ENCODE data around the gene MPHOSPH9.

Gene MPHOSPH9, protein sequence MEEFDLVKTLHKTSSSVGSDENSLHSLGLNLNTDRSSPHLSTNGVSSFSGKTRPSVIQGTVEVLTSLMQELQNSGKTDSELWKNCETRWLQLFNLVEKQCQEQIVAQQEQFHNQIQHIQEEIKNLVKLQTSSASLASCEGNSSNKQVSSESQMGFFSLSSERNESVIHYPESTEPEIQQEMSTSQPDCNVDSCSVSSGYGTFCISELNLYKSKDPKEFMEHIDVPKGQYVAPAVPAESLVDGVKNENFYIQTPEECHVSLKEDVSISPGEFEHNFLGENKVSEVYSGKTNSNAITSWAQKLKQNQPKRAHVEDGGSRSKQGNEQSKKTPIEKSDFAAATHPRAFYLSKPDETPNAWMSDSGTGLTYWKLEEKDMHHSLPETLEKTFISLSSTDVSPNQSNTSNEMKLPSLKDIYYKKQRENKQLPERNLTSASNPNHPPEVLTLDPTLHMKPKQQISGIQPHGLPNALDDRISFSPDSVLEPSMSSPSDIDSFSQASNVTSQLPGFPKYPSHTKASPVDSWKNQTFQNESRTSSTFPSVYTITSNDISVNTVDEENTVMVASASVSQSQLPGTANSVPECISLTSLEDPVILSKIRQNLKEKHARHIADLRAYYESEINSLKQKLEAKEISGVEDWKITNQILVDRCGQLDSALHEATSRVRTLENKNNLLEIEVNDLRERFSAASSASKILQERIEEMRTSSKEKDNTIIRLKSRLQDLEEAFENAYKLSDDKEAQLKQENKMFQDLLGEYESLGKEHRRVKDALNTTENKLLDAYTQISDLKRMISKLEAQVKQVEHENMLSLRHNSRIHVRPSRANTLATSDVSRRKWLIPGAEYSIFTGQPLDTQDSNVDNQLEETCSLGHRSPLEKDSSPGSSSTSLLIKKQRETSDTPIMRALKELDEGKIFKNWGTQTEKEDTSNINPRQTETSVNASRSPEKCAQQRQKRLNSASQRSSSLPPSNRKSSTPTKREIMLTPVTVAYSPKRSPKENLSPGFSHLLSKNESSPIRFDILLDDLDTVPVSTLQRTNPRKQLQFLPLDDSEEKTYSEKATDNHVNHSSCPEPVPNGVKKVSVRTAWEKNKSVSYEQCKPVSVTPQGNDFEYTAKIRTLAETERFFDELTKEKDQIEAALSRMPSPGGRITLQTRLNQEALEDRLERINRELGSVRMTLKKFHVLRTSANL
- 68.8 to 69.2 reads per million in 2 experiments for total RNA-seq

DNA sequence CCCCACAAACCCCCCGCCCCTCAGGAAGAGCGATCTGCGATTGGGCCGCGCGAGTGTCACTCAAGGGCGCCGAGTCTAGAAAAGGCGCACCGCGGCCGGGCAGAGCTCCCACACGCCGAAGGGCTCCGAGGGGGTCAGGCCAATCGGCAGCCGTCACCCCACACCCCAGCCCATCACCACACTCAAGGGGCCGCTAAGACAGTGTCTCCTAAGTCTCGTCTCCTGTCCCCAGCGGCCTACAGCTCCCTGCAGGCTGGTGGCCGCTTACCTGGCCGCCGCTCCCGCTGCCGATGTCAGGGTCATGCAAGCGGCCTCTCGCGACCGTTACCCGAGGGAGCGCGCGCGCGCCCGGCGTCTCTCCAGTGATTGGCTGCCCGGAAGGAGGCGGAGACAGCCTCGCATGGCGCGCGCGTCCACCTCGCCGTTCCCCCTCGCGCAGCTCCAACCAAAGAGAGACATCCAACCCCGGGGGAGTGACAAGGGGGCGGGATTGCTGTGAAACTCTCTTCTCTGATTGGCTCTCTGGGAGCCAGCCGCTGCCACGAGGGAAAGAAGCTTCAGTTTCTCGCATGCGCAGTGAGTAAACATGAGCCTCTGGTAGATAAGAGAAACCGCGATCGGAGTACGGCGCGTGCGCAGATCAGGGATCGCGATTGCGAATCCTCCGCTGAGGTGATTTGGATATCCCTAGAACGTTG lies at the start of gene MPHOSPH9, which contains the start of gene MTRFR:
MPHOSPH9 (minus strand) TSS at position 335 of the 698 bp plus-strand sequence. CDS start 2,777 bp downstream, outside the sequence.
MTRFR (plus strand) TSS at position 630 of the 698 bp plus-strand sequence. CDS start 20,239 bp downstream, outside the sequence.
- peak; percentile 98 for DNase-seq (ENCODE audit: low read depth)

DNA sequence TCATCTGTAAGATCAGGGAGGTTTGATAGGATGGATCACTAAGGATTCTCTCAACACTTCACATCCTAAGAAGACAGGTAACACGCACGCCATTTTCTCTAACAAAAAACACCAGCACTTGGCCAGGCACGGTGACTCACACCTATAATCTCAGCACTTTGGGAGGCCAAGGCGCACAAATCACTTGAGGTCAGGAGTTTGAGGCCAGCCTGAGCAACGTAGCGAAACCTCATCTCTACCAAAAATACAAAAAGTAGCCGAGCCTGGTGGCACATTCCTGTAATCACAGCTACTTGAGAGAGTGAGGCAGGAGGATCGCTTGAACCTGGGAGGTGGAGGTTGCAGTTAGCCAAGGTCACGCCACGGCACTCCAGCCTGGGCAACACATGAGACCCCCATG lies 49.2 kb upstream of the MPHOSPH9 start:
- no peak for DNase-seq (ENCODE audit: low read depth)

DNA sequence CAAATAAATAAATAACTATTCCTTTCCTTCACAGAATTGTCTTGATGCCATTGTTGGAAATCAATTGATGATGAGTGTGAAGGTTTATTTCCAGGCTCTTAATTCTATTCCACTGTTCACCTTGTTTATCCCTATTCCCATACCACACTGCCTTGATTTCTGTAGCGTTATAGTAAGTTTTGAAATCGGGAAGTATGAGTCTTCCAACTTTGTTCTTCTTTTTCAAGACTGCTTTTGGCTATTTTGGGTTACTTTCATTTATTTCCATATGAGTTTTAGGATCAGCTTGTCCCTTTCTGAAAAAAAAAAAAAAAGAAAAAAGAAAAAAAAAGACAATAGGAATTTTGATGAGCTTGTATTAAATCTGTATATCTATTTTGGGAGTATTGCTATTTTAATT lies 48.0 kb upstream of the MPHOSPH9 start:
- no peak for DNase-seq (ENCODE audit: low read depth)

DNA sequence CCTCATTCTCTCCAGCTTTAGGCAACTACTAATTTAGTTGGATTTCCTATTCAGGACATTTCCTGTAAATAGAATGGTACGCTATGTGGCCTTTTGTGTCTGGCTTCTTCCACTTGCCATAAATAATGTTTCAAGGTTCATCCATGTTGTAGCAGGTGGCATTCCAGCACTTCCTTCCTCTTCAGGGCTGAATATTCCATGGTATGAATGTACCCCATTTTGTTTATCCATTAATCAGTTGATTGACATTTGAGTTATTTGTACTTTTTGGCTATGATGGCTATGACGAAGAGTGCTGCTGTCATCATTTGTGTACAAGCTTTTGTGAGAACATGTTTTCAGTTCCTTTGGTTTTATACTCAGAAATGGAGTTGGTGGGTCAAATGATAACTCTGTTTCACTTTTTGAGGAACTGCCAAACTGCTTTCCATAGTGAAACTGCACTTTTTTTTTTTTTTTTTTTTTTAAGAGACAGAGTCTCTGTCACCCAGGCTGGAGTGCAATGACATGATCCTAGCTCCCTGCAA lies 45.2 kb upstream of the MPHOSPH9 start:
- no peak for DNase-seq (ENCODE audit: low read depth)

DNA sequence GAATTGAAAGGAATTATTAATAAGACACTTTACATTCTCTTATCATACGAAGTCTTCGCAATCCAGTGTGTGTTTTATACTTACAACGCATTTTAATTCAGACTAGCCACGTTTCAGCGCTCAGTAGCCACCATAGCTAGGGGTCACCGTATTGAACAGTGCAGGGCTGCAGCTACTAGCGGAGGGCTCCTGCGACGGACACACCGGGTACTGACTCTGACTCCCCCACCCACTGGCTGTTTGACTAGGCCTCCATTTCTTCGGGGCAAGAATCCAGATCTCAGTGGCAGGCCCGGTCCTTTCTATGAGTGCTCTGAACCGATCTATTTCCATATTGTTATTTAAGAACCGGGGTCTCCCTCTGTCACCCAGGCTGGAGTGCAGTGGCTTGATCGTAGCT lies 40.2 kb upstream of the MPHOSPH9 start:
- no peak for DNase-seq (ENCODE audit: low read depth)

DNA sequence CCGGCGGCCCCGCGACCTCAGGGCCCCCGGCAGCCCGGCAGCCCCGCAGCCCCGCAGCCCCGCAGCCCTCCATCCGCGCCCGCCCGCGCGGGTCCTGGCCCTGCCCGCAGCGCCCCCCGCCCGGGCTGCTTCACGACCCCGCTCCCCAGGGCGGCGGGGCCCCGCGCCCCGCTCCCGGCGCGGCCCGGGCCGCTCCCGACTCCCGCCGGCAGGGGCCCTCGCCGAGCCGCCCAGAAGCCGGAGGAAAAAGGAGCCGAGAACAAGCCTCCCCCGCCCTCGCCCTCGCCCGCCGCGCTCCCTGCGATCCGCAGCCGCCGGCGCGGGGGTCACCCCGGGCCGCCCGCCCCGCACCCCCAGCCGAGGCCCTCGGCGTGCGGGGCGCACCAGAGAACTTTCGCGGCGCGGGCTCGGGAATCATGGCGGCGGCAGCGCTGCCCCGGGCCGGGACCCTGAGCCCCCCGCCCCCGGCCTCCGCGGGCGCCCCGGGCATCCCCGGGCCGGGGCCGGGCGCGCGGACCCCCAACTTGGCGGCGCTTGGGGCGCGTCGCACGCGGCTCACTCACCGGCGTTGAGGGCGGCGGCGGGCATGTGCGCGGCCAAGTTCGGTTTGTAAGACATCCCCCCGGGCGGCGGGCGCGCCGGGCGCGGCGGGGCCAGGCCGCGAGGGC lies 38.2 kb upstream of the MPHOSPH9 start:
- peak; percentile 65 for DNase-seq (ENCODE audit: low read depth)

DNA sequence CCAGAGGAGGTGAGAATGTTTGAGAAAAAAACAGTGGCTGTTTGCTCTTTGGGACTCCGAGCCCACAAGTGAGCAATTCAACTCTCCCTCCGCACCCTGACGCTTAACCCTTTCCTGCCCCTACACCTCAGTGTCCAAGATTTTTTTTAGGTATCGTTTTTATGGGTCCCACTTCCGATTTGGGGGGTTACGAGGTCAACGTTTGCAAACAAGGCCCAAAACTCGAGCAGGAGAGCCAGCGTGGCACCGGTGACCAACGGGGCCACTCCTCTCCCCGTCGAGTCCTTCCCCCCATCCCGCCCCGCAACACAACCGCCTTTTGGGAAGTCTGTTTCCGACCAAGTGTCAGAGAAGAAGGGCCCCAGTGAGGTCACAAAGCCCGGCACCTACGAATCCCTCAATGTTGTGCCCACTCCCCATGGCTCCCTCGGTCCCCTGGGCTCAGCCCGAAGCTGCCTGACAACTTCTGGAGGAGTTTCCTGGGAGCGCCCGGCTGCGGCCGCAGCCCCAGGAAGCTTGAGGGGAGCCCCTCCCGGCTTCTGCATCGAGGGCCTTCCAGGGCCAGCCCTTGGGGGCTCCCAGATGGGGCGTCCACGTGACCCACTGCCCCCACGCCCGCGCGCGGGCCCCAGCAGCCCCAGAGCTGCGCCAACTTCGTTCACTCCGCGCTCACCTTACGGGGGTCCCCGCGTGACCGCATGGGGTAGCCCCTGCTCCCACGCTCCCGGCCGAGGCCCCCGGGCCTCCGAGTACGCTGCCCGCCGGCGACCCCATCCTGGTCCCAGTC lies 37.5 kb upstream of the MPHOSPH9 start:
- no peak for DNase-seq (ENCODE audit: low read depth)

DNA sequence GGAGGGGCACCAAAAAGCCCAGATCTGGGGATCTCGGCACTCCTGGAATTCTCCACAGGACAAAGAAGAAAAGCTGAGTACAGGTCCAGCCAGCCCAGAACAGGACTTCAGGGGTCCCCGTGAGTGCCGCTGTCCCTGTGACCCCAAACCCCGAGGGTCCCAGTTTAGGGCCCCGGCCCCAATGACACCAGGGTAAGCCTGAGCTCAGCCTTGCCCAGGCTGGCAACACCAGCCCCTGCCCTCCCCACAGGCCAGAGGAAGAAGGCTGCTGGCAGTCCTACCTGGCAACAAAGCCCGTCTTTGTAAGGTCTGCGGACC lies 36.9 kb upstream of the MPHOSPH9 start:
- no peak for DNase-seq (ENCODE audit: low read depth)

DNA sequence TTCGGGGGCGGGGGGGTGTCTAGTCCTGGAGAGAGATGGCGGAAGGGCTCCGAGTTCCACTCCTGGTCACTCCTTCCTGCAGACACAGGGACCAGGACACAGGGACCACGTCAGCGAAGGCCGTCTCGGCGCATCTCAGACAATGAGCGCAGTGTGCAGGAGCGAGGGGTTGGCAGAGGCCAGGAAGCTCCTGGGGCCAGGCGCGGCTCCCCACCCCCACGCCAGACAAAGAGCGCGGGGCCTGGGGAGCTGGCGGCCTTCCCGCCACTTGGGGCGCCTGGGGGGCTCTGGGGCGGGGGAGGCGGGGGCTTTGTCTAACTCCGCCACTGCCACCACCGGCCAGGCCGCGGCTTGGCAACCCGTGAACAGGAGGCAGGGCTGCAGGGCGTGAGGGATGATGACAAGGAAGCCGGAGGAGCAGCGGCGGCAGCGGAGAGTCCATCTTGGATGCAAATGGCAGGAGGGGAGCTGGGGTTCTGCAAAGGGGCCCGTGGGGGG lies 36.5 kb upstream of the MPHOSPH9 start:
- no peak for DNase-seq (ENCODE audit: low read depth)

DNA sequence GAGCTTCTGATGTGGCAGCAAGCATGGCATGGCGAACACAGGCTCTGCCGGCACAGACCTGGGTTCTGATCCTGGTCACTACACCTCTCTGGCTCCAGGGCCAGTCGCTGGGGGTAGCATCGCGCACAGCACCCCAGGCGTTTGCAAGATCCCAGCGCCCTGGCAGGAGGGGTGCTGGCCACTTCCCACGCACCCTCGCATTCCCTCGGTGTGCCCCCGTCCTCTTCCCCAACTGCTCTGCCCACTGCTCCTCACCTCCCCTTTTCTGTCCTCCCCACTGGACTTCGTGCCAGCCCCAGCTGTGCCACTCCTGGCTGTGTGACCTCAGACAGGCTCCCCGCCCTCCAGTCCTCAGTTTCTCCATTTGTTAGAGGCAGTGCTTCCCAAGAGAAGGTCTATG lies 35.9 kb upstream of the MPHOSPH9 start:
- no peak for DNase-seq (ENCODE audit: low read depth)

DNA sequence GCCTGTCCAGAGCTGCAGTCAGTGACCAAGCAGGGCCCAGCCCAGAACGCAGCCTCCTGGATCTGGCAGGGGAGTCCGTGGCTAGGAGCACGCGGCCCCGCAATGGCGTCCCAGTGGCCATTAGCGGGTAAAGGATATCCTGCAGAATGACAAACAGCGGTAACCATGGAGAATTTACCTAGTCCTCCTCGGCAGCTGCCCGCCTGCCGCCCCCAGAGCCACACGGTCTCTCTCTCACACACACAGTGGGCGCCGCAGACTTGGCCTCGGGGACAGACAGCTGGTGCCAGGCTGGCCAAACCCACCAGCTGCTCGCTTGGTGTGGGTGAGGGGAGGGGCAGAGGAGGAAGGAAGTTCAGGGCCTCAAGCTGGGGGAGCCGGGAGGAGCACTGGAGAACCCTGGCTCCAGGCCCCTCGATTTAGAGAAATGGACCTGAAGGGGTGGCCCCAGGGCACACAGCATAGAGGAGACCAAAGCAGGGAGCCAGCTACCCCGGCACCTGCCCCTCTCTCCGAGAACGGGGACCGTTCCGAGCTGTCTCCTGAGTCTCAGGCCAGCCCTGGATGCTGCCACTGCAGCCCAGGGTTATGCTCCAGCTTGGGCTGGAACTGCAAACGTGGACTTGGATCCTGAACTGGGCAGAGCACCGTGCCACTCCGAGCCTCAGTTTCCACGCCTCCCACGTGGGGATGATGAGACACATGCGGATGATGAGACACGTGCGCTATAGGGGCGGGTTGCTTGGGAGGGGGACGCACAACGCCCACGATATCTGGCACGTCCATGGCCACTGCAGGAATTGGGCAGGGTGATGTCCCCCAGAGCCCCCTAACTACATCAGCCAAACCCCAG lies 35.3 kb upstream of the MPHOSPH9 start:
- DNase-seq (ENCODE audit: low read depth) = no peak

DNA sequence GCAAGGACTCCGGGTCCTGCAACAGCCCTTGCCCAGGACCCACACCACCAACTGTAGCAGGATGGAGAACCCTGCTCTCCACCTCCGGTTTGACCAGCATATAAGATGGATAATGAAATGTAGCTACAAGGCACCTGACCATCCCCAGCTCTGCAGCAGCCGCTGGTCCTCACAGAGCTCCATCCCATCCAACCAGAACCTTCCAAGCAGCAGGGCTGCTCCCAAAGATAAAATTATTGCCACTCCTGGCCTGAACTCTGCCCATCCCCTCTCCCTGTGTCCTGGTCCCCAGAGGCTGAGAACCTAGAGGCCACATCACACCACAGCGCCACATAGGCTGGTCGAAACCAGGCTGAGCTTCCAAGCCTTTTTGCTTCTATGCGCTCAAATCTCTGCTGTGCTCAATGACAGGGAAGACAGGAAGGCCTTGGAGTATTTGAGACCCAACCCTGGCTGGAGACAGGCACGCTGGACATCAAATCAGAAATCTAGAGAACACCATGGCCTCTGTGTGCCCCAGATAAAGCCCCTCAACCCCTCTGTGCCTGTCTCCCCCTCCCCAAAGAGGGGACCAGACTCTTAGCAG lies 34.5 kb upstream of the MPHOSPH9 start:
- DNase-seq (ENCODE audit: low read depth) = no peak

DNA sequence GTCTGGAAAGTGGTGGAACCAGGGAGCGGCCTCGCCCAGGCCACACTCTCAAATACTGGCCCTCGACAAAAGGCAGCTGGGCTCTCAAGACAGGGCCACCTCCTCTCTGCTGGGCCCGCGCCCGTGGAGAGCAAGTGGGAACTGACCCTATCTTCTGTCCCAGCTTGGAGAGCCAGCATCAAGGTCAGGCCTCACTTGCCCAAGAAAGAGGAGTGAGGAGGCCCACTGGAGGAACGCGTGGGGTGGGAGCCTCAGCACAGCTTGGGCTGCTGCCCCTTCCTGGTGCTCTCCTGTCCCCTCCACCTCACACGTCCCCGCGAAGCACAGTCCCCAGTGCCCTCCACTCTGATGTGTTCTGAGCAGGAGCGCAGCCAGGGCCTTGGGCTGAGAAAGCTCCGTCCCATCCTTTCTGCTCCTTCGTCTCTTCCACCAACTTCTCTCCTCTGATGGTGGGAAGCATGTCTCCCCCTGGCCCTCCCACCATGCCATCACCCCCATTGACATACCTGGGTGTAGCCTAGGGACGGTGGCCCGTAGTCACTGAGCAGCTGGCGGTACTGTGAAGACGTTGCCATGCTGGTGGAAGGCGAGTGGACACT lies 33.8 kb upstream of the MPHOSPH9 start:
- no peak for DNase-seq (ENCODE audit: low read depth)

DNA sequence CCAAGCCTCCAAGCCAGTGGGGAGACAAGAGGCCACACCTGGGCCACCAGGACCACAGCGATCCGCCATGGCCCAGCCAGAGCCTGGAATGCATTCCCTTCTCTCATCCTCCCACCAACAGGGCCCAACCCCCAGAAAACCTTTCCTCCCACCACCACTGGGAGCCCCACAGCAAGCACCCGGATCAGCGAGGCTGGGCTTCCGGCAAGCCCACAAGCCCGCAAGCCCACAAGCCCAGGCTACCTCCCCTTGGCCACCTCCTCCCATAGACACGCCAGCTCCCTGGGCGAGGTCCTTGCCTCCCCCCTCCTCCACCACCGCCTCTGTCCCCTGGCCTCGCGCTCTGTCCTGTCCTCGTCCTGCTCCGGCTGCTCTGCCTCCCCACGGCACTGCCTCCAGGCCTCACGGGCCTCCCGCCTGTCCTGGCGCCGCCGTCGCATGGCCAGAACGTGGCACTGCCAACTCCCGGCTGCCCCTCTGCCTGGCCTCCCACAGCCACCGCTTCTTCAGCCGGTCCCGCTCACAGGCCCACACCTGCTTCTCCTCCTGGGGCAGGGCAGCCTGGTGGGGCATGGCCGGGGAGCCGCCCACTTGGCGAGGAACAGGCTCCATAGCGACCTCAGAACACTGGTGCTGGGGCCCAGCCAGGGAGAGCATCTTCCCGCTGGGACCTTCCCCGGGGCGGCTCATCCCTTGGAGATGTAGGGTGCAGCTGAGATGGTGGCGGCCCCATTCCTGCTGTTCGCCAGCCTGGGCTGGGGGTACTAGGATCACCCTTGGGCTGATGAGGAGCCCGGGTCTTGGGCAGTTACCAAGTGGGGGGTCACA lies 33.1 kb upstream of the MPHOSPH9 start:
- no peak for DNase-seq (ENCODE audit: low read depth)

DNA sequence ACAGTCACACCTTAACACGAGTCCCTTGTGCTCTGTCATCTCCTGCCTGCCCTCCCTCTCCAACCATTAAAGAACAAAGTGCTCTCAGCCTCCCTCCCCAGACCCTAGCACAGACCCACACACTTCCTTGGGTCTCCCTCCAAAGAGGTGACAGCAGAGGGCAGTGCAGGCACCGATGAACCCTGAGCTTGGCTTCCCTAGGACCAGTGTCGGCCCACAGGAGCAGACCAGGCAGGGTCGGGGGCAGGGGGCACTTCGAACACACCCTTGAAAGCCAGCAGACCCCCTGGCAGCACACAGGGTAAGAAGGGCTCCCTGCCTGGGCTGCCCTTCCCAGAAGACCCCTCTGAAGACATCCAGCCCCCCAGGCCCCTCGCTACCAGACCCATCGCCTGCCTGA lies 31.7 kb upstream of the MPHOSPH9 start:
- DNase-seq (ENCODE audit: low read depth) = no peak

DNA sequence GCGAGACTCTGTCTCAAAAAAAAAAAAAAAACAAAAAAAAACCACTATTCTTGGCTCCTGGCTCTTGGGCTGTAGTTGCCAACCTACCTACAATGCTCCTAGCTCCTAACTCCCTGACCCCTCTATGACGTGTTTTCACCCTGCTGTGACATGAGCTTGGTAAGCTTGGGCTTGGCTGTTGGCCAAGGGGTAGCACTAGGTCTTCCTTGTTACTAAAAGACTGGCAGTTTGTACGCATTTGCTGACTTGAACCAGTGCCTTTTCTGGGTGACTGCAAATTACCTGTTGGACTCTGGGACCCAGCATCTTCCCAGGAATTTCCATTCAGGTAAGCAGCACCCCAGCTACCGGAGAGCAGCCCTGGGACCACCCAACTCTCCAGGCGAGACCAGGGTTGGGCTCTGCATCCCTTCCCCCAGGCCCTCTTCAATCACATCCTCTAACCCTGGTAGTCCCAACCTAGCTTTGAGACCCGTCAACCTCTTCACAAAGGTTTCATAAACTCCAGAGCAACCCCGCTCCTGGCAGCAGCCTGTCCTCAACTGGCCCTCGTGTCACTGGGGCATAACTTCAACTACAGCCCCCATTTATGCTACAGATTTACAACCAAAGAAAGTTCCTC lies 30.4 kb upstream of the MPHOSPH9 start:
- no peak for DNase-seq (ENCODE audit: low read depth)

DNA sequence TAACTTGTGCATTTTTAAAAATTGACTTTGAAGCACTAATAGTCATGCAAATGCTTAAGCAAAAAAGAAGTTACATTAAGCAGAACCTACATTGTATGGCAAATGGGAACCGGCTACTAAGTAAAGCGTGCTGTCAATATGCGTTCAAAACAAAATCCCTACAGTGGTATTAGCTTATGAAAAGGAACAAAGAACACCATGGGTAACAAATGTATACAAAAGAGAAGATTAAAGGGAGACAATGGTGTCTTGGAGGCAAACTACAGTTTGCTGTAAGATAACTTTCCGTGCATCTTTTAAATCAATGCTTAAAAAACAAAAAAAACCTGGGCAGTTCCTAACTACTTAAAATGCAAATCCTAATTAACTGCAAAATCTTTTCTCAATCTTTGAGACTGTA lies 28.3 kb upstream of the MPHOSPH9 start:
- no peak for DNase-seq (ENCODE audit: low read depth)

Data from T follicular helper cell (primary cell).